H1 (cell line): ENCODE measurements around the gene HSPA2. TPM values are rescaled to one million over a fixed set of nuclear protein-coding genes. Genes with fewer than 3 reads are reported as not detected.

Experiments used
- CTCF ChIA-PET: fragments of 300-600 bp; sonication (Branson Sonifier 250); formaldehyde crosslinking; loops from one replicate; lab custom pipeline; 2021; ENCODE audit not compliant: partially characterized antibody; lab: Charles Lee
- POLR2A ChIA-PET: fragments of 300-600 bp; sonication (Branson Sonifier 250); formaldehyde crosslinking; loops from one replicate; lab custom pipeline; 2021; ENCODE audit warnings: inconsistent platforms; ENCODE audit not compliant: partially characterized antibody; lab: Charles Lee
- DNase-seq, 2 experiments: peaks; one replicate each; pipeline versions ENCODE4 v3.0.0 to v3.0.0-alpha.2; 2010 to 2022; ENCODE audit warnings: low spot score in 2 of 2, low read depth in 1 of 2, mixed read lengths in 1 of 2
- FAIRE-seq: peaks from 2 replicates; lab custom pipeline; 2011; peaks lifted over from hg19 to GRCh38; lab: Jason Lieb, UNC
- H2AFZ ChIP-seq: 2 replicates; pipeline ENCODE4 v1.8.1; 2012; ENCODE audit warnings: low read length, inconsistent platforms
- H2AK5ac ChIP-seq: 2 replicates; pipeline ENCODE4 v1.6.1; 2013; ENCODE audit warnings: low read depth, low read length
- H2BK120ac ChIP-seq: replicated peaks from 2 replicates; pipeline ENCODE3; 2013; ENCODE audit warnings: low read depth, low read length, inconsistent platforms
- H2BK12ac ChIP-seq: 2 replicates; pipeline ENCODE4 v1.6.1; 2013; ENCODE audit warnings: low read depth, low read length
- H2BK15ac ChIP-seq: 2 replicates; pipeline ENCODE4 v1.6.1; 2013; ENCODE audit warnings: low read length
- H2BK20ac ChIP-seq: 2 replicates; pipeline ENCODE4 v1.6.1; 2013; ENCODE audit warnings: low read length
- H2BK5ac ChIP-seq: 2 replicates; pipeline ENCODE4 v1.6.1; 2013; ENCODE audit warnings: low read depth, low read length
- H3K14ac ChIP-seq: 2 replicates; pipeline ENCODE4 v1.6.1; 2013; ENCODE audit warnings: inconsistent platforms; ENCODE audit not compliant: insufficient read length
- H3K18ac ChIP-seq: 2 replicates; pipeline ENCODE4 v1.6.1; 2013; ENCODE audit warnings: low read length; ENCODE audit errors: extremely low read depth
- H3K23ac ChIP-seq: 2 replicates; pipeline ENCODE4 v1.6.1; 2013; ENCODE audit warnings: inconsistent platforms; ENCODE audit not compliant: insufficient read length
- H3K23me2 ChIP-seq: 2 replicates; pipeline ENCODE4 v1.6.1; 2013; ENCODE audit warnings: low read depth, low read length
- H3K27ac ChIP-seq: 2 replicates; pipeline ENCODE4 v1.6.1; 2011; ENCODE audit warnings: low read depth, low read length, inconsistent platforms
- H3K27me3 ChIP-seq, 4 experiments: replicated peaks in 1 of 4; 1 replicate in 1 of 4; 2 replicates in 3 of 4; pipeline versions ENCODE4 v1.6.1 to v1.8.1; 2011 to 2013; ENCODE audit warnings: low read length in 3 of 4, mild to moderate bottlenecking in 3 of 4, inconsistent platforms in 2 of 4, mixed read lengths in 2 of 4, moderate library complexity in 1 of 4; ENCODE audit not compliant: control insufficient read depth in 3 of 4, insufficient read depth in 3 of 4; ENCODE audit errors: extremely low read depth in 1 of 4
- H3K36me3 ChIP-seq, 4 experiments: 2 replicates each; pipeline versions ENCODE4 v1.6.1 to v1.8.1; 2011 to 2013; ENCODE audit warnings: mild to moderate bottlenecking in 4 of 4, low read length in 3 of 4, moderate library complexity in 2 of 4, control low read depth in 1 of 4, inconsistent platforms in 1 of 4; ENCODE audit not compliant: insufficient read depth in 4 of 4, control insufficient read depth in 2 of 4
- H3K4ac ChIP-seq: replicated peaks from 2 replicates; pipeline ENCODE3; 2013; ENCODE audit warnings: low read length, low read depth, mixed read lengths, inconsistent platforms; ENCODE audit not compliant: insufficient read length
- H3K4me1 ChIP-seq, 4 experiments: replicated peaks in 1 of 4; 1 replicate in 1 of 4; 2 replicates in 3 of 4; pipeline versions ENCODE4 v1.6.1 to v1.8.1; 2011 to 2013; ENCODE audit warnings: low read length in 3 of 4, inconsistent platforms in 2 of 4, mixed read lengths in 1 of 4; ENCODE audit not compliant: insufficient read depth in 4 of 4, control insufficient read depth in 3 of 4
- H3K4me2 ChIP-seq, 2 experiments: 2 replicates each; pipeline versions ENCODE4 v1.6.1 to v1.8.1; 2011 to 2013; ENCODE audit warnings: low read depth in 2 of 2, low read length in 2 of 2, control low read depth in 1 of 2, inconsistent platforms in 1 of 2, mild to moderate bottlenecking in 1 of 2; ENCODE audit not compliant: insufficient read depth in 1 of 2
- H3K4me3 ChIP-seq, 4 experiments: fragments of 200-600, 300-600 bp in 1 of 4; sonication (generic), shearing (Covaris generic), sonication (Bioruptor Twin) in 1 of 4; 2 replicates each; pipeline versions ENCODE4 v1.5.1 to v1.8.1; 2011 to 2016; ENCODE audit warnings: low read length in 4 of 4, low read depth in 3 of 4, control low read depth in 2 of 4, inconsistent platforms in 2 of 4, mild to moderate bottlenecking in 2 of 4, mixed read lengths in 1 of 4, moderate library complexity in 1 of 4; ENCODE audit not compliant: insufficient read depth in 2 of 4; ENCODE audit errors: extremely low read depth in 1 of 4
- H3K56ac ChIP-seq: replicated peaks from 2 replicates; pipeline ENCODE3; 2013; ENCODE audit warnings: low read depth, mild to moderate bottlenecking, mixed read lengths, low read length, inconsistent platforms; ENCODE audit not compliant: insufficient read length
- H3K79me1 ChIP-seq: 2 replicates; pipeline ENCODE4 v1.6.1; 2013; ENCODE audit warnings: low read depth, low read length, control low read depth
- H3K79me2 ChIP-seq, 2 experiments: 2 replicates each; pipeline versions ENCODE4 v1.6.1 to v1.8.1; 2012 to 2013; ENCODE audit warnings: low read length in 2 of 2, mild to moderate bottlenecking in 2 of 2, inconsistent platforms in 1 of 2; ENCODE audit not compliant: insufficient read depth in 2 of 2, control insufficient read depth in 1 of 2
- H3K9ac ChIP-seq, 4 experiments: replicated peaks in 1 of 4; 1 replicate in 1 of 4; 2 replicates in 3 of 4; pipeline versions ENCODE4 v1.6.1 to v1.8.1; 2011 to 2013; ENCODE audit warnings: low read depth in 3 of 4, low read length in 3 of 4, control low read depth in 2 of 4, mild to moderate bottlenecking in 2 of 4, moderate library complexity in 2 of 4, inconsistent platforms in 1 of 4; ENCODE audit errors: extremely low read depth in 1 of 4
- H3K9me3 ChIP-seq, 2 experiments: 2 replicates each; pipeline versions ENCODE4 v1.6.1 to v1.8.1; 2012 to 2013; ENCODE audit warnings: mild to moderate bottlenecking in 2 of 2, moderate library complexity in 2 of 2, control low read depth in 1 of 2, inconsistent platforms in 1 of 2, low read depth in 1 of 2, low read length in 1 of 2, mixed read lengths in 1 of 2; ENCODE audit not compliant: insufficient read depth in 2 of 2
- H4K20me1 ChIP-seq, 2 experiments: replicated peaks in 1 of 2; 2 replicates each; pipeline versions ENCODE3 to v1.8.1; 2011 to 2013; ENCODE audit warnings: inconsistent platforms in 2 of 2, low read length in 2 of 2, mild to moderate bottlenecking in 1 of 2; ENCODE audit not compliant: insufficient read depth in 2 of 2, control insufficient read depth in 1 of 2
- H4K5ac ChIP-seq: 2 replicates; pipeline ENCODE4 v1.6.1; 2013; ENCODE audit warnings: low read length, low read depth, mixed read lengths, inconsistent platforms; ENCODE audit not compliant: insufficient read length
- H4K8ac ChIP-seq: 2 replicates; pipeline ENCODE4 v1.8.0; 2013; ENCODE audit warnings: mild to moderate bottlenecking, moderate library complexity, low read length, inconsistent platforms; ENCODE audit not compliant: insufficient read depth; ENCODE audit errors: extremely low read depth
- H4K91ac ChIP-seq: replicated peaks from 2 replicates; pipeline ENCODE3; 2013; ENCODE audit warnings: low read length, mixed read lengths, inconsistent platforms; ENCODE audit not compliant: insufficient read length
- ASH2L ChIP-seq: fragments of 200-600, 300-600 bp; sonication (generic); IDR thresholded peaks from one replicate; pipeline ENCODE4 v1.7.1; 2017; ENCODE audit warnings: low read length
- CEBPB ChIP-seq: IDR thresholded peaks from 2 replicates; pipeline ENCODE4 v1.6.1; 2012; ENCODE audit warnings: low read depth, low read length
- EGR1 ChIP-seq: IDR thresholded peaks from 2 replicates; pipeline ENCODE4 v1.6.1; 2011; ENCODE audit warnings: low read depth, low read length, borderline replicate concordance
- EP300 ChIP-seq, 2 experiments: IDR thresholded peaks; 1 replicate in 1 of 2; 2 replicates in 1 of 2; pipeline ENCODE4 v1.6.1; 2011 to 2012; ENCODE audit warnings: low read depth in 2 of 2, low read length in 2 of 2, mild to moderate bottlenecking in 2 of 2, borderline replicate concordance in 1 of 2, inconsistent platforms in 1 of 2, moderate library complexity in 1 of 2
- RAD21 ChIP-seq, 2 experiments: IDR thresholded peaks in 1 of 2; conservative IDR thresholded peaks in 1 of 2; 2 replicates each; pipeline ENCODE4 v1.6.1; 2011; ENCODE audit warnings: low read depth in 2 of 2, low read length in 2 of 2, improper control_type of control experiment in 1 of 2, inconsistent platforms in 1 of 2, mild to moderate bottlenecking in 1 of 2, moderate library complexity in 1 of 2
- RXRA ChIP-seq: IDR thresholded peaks from 2 replicates; pipeline ENCODE4 v1.6.1; 2011; ENCODE audit warnings: low read depth, mild to moderate bottlenecking, low read length, moderate library complexity; ENCODE audit not compliant: insufficient read depth
- SP4 ChIP-seq: IDR thresholded peaks from 2 replicates; pipeline ENCODE4 v1.6.1; 2012; ENCODE audit warnings: low read length, inconsistent platforms
- TCF12 ChIP-seq: IDR thresholded peaks from 2 replicates; pipeline ENCODE4 v1.6.1; 2011; ENCODE audit warnings: low read depth, mild to moderate bottlenecking, low read length
- WGBS, 2 experiments: shearing (Covaris generic) in 1 of 2; methylation state at CpG; one replicate each; pipeline versions ENCODE4 v1.1.6 to v1.1.7; 2013 to 2015; ENCODE audit warnings: low lambda C conversion rate in 2 of 2, mixed read lengths in 2 of 2, inconsistent platforms in 1 of 2, low coverage in 1 of 2, missing lambda C conversion rate in 1 of 2; ENCODE audit not compliant: insufficient replicate concordance in 2 of 2, insufficient coverage in 1 of 2, insufficient read length in 1 of 2; ENCODE audit errors: extremely low coverage in 1 of 2, missing lambda C conversion rate in 1 of 2; 5-methylcytosine and 5-hydroxymethylcytosine counted together
- polyA plus RNA-seq, 7 experiments: library from polyadenylated mRNA; depleted of rRNA in 3 of 7; stranded (reverse) in 5 of 7; unstranded in 2 of 7; fragments of >200 nt in 5 of 7; fragments of 200-250 nt in 2 of 7; gene quantifications; 1 replicate in 5 of 7; 2 replicates in 1 of 7; 4 replicates in 1 of 7; pipeline versions ENCODE4 v1.2.1 to v1.2.3, GENCODE V29; 2011 to 2013; ENCODE audit warnings: missing spikeins in 2 of 7, mixed read lengths in 2 of 7
- total RNA-seq: library from RNA; stranded (reverse); fragmentation: NEBNext Ultra II Directional; extraction: Animal tissue kit (Norgen Biotek cat#: 25700); gene quantifications from 2 replicates; pipeline ENCODE4 v1.2.1, GENCODE V29; 2021

Gene HSPA2
- total and polyA plus RNA-seq, 2 of the 8 experiments (the other 6 are each of a cell fraction or from before 2014, with no cell fraction given) = 30.5 to 82.9 TPM

DNA sequence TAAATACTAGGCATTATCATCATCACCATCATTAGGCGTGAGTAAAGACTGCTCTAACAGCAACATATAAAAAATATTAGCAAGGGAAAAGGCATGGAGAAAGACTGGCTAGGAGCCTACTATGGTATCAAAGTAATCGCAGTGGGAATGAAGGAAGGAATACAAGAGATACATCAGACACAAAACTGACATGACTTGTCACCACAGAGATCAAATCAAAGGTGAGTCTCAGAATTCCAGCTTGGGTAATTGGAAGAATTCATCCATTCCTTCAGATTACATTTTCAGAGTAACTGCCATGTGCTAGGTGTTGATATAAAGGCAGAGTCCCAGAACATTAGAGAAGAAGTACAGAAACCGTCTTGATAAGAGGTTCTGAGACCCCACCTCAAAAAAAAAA, 47.1 kb upstream of the HSPA2 start:
- TF ChIP-seq EGR1 (no peak), EP300 (IDR thresholded peaks at IDR 0.05; ENCODE audit: borderline replicate concordance in 1 of 2, low read depth in 2 of 2, low read length in 2 of 2) (no peak), CEBPB (no peak), TCF12 (no peak), SP4 (no peak), RAD21 (IDR thresholded peaks at IDR 0.05 in 1 of 2, conservative IDR thresholded peaks at IDR 0.05 in 1 of 2; ENCODE audit: low read depth in 2 of 2, low read length in 2 of 2) (no peak), ASH2L (no peak), RXRA (no peak)
- Histone ChIP-seq H3K23ac (no peak overlapping the region), H3K4ac (no peak overlapping the region), H4K8ac (no peak overlapping the region), H3K4me1 (no peaks in the 10 kb centered on the region), H2BK15ac (no peak overlapping the region), H3K9ac (no peak overlapping the region), H3K4me3 (no peak overlapping the region), H4K5ac (no peak overlapping the region), H3K79me1 (0 out of 2 replicates have a peak, but pooled peaks cover 4% of the 10 kb centered on the region), H2BK12ac (no peak overlapping the region), H3K27ac (no peak overlapping the region), H3K9me3 (no peaks in the 10 kb centered on the region), H2AFZ (no peak overlapping the region), H4K20me1 (no peaks in the 10 kb centered on the region), H2AK5ac (no peak overlapping the region), H3K18ac (no peak overlapping the region), H3K4me2 (no peak overlapping the region), H2BK5ac (no peak overlapping the region), H3K56ac (no peak overlapping the region), H3K14ac (no peak overlapping the region), H2BK120ac (no peak overlapping the region), H2BK20ac (no peak overlapping the region), H3K79me2 (0 out of 4 replicates have a peak, but pooled peaks cover 0 to 3% of the 10 kb centered on the region in 2 experiments), H4K91ac (no peak overlapping the region), H3K36me3 (peaks cover 0 to 10% (median 4%) of the 10 kb centered on the region in 4 experiments; a peak in 4 of 8 replicates), H3K23me2 (no peaks in the 10 kb centered on the region), H3K27me3 (no peaks in the 10 kb centered on the region)
- FAIRE-seq (no peak), DNase-seq (no peak)
- ChIA-PET CTCF (interaction anchor here (0.6 to 0.7 kb wide), 2 partner anchors 28 to 499 kb away, joined by 3 read pairs; partner anchors contain the start of gene AKAP5), POLR2A (interaction anchor here (1.0 to 1.2 kb wide), 3 partner anchors 9 to 47 kb away, joined by 3 to 4 read pairs (median 3); partner anchors contain the start of genes HSPA2 and ZBTB1)
- 93% methylated on average over 3 of the region's 3 CpGs; no CpG with 5 or more reads in 1 of the 2 experiments for WGBS, 2 experiments
